ENCODE measurements around the gene SH3RF3.

SH3RF3 gene

GRCh38 chr2:109456776-109457175, 327.8 kb downstream of the SH3RF3 start:
- DNase-seq, result no peak

GRCh38 chr2:109457366-109457765, 328.4 kb downstream of the SH3RF3 start:
- no peak for DNase-seq

- DNase-seq, result no peak
Measured at GRCh38 chr2:109457794-109458193, 328.8 kb downstream of the SH3RF3 start.

- no peak for DNase-seq
Measured at GRCh38 chr2:109458512-109458911, 329.5 kb downstream of the SH3RF3 start.

GRCh38 chr2:109459485-109459884, 330.5 kb downstream of the SH3RF3 start:
- DNase-seq, result no peak

DNA sequence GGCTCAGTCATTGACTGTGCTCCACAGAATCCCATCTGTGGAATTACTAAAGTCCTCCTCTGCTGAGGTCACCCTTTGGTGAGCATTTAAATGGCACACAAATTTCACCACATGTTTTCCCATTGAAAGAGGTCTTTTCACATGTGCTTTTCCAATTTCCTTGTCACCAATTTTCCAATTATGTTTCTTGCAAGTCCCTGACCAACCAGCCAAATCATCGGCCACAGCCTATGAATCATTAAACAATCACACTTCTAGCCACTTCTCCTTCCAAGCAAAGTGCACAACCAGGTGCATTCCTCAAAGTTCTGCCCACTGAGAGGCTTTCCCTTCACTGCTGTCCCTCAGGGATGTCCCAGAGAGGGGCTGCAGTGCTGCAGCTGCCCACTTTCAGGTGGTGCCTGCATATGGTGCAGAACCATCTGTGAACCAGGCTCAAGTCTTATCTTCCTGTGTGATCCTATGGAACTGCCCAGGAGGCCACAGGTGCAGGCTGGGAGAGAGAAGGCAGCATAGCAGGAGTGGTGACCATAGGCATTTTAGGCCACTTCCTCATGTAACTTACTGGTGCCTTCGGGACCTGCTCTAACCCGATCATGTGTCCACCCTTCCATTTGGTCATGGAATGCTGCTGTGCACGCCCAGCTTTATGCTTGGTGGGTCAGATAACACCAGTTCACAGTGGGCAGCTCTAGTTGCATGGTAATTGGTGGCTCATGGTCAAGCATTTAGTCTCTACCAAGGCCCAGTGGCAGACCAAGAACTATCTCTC, 331.7 kb downstream of the SH3RF3 start:
- no peak for DNase-seq

- no peak for DNase-seq
Measured at GRCh38 chr2:109463236-109463635, 334.2 kb downstream of the SH3RF3 start.

GRCh38 chr2:109463891-109464290, 334.9 kb downstream of the SH3RF3 start:
- no peak for DNase-seq

DNA sequence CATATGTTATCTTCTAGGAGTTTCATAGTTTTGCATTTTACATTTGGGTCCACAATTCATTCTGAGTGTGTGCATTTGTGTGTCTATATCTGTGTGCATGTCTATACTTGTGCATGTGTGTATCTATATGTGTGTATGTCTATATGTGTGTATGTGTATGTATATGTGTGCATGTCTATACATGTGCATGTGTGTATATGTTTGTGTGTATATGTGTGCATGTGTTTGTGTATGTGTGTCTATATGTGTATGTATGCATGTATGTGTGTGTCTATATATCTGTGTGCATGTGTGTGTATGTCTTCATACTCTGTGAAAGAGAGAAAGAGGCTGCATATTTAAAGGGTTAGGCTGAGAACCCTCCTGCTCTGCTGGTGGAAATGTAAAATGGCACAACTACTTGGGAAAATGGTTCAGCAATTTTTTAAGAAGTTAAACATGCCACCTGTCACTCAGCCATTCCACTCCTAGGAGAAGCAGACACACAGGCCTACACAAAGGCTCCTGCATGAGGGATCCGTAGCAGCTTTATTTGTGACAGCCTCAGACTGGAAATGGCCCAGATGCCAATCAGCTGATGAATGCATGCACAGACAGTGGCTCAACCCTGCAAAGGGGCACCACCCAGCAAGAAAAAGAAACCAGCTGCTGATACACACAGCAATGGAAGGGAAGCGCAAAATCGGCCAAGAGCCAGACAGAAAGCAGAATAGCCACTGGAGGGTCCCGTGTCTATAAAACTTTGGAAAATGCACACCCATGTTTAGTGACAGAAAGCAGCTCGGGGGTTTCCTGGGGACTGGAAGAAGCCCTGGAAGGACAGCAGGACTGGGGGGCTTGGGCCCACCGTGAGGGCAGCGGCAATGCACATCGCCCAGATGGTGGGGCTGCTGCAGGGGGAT, 337.9 kb downstream of the SH3RF3 start:
- DNase-seq, result no peak

- DNase-seq, result no peak
Measured at GRCh38 chr2:109467701-109468100, 338.7 kb downstream of the SH3RF3 start.

- DNase-seq, result no peak
Measured at GRCh38 chr2:109468893-109469292, 339.9 kb downstream of the SH3RF3 start.

DNA sequence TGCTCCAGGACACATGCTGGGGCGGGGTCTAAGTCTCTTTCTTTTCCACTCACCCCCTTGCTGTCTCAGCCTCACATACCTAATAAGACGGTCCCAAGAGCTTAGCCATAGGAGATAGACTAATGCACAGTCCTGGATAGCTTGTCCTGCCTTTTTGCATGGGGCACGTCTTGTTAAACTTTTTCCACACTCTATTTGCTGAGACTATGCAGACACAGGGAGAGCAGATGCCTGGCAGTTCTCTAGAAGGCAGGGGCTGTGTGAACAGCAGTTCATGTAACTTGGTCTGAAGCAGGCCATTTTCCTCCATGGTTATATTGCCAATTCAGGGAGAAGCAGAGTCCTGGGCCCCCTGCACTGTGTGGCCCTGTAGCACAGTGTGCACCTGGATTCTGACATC, 342.7 kb downstream of the SH3RF3 start:
- no peak for DNase-seq

GRCh38 chr2:109472331-109472959, 343.4 kb downstream of the SH3RF3 start:
- DNase-seq, result no peak

DNA sequence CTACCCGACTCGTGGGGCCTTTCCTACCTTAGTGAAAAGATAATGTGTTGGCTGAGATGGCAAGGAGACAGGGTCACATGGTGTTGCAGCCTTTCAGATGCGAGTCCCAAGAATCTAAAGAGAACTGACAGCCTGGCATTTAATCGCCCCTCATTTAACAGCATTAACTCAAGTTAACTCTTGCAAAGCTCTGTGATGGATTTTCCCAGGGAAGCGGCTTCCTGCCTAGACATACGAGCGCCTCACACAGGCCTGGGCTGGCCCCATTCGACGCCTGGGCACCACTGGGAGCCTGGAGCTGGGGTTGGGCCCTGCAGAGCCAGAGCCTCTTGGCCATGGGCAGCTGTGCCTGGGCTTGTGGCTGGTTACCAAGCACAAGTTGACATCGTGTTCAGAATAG, 344.0 kb downstream of the SH3RF3 start:
- no peak for DNase-seq

DNA sequence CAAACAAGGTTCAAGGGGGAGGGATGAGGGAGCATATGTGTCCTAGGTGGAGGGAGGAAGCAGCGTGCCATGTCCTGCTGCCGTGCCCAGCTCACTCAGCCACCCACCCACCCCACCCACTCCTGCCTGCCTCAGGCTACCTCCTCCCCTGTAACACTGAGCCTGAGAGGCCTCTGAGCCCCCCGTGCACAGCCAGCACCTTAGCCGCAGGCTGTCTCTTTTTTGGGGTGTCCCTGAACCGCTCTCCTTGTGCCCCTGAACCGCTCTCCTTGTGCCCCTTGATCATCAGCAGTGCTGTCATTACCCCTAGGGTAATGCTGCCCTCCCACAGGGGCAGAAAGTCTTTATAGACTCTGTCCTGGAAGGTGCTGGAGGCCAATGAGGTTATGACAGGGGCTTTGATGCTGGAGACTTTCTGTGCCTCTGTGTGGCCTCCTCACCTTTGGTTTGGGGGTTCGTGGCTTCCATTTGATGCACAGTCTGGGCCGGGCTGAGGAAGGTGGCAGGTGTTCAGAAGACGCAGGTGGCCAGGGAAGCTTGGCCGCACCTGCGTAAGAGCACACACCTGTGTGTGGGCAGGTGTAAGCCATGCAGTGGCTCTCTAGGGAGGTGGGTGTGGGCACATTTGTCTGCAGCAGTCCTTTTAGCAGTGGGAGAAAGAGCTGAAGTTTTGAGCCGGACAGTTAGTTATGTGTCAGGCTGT, 344.8 kb downstream of the SH3RF3 start:
- DNase-seq, result no peak

GRCh38 chr2:109474319-109474825, 345.4 kb downstream of the SH3RF3 start:
- DNase-seq, result no peak

DNA sequence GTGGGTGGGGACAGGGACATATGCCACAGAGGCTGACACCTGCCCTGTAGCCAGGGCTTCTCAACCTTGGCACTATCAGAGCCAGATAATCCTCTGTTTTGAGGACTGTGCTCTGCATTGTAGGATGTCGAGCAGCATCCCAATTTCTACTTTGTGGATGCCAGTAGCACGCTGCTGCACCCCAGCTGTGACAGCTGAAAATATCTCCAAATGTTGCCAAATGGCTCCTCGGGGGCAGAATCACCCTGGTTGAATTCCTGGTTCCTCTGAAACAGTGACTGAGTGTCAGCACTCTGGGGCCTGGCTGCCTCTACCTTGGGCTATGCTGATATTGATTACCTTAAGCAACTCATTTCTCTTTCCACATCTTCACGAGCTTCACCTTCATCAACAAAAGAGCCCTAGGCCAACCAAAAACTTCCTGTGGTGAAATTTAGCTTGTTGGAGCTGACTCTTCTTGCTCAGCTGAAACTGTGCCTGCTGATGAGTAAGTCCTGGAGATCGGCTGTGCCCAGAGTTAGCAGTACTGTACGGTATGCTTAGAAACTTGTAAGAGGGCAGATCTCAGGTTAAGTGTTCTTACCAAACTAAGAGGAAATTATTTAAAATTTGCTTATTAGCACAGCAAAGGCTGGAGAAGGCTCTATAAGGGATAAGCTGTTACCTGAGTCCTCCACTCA, 346.7 kb downstream of the SH3RF3 start:
- DNase-seq, result no peak

GRCh38 chr2:109476641-109477441, 347.8 kb downstream of the SH3RF3 start:
- no peak for DNase-seq

DNA sequence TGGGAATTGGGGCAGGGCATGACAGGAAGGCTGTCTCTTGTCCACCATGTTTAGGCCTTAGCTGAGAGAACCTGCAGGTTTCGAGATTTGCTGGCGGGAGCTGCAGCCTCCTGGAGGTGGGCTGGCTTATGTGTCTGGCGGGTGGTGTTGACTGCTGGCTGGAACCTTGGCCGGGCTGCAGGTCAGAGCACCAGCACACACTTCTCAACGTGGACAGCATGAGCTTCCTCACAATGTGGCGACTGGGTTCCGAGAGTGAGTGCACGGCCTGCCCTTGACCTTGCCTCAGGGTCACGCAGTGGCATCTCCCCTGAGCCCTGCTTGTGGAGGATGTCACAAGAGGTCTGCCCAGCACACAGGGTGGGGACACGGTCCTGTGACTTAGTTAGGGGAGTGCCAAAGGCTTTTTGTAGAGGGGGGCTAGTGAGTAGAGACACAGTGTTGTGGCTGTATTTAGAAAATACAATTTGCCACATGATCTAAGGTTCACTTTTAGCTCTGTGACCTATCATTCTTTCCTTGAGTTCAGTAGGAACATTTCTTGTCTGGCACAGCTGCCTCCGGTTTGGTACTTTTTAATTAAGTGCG, 350.0 kb downstream of the SH3RF3 start:
- no peak for DNase-seq

- DNase-seq, result no peak
Measured at GRCh38 chr2:109479804-109480203, 350.8 kb downstream of the SH3RF3 start.
